ENCODE data around the gene HMGN1. TPM values are rescaled to one million over a fixed set of nuclear protein-coding genes. Genes with fewer than 3 reads are reported as not detected.

The HMGN1 gene
- total RNA-seq, 1 experiment from 2014 or later: 391 TPM

DNA sequence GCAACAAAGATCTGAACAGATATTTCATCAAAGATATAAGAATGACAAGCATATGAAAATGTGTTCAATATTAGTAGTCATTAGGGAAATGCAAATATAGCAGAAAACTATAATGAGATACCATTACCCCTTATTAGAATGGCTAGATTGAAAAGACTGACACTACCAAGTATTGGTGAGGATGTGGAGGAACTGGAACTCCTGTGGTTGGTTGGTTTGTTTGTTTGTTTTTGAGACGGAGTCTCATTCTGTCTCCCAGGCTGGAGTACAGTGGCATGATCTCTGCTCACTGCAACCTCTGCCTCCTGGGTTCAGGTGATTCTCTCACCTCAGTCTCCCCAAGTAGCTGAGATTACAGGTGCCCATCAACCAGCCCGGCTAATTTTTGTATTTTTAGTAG is 18.9 kb upstream of the HMGN1 start:
- CTCF ChIA-PET: no interaction called here
- no peak for DNase-seq
- BruUV-seq (replicated peaks): no TSS peak
- TF ChIP-seq, protein P1, sequence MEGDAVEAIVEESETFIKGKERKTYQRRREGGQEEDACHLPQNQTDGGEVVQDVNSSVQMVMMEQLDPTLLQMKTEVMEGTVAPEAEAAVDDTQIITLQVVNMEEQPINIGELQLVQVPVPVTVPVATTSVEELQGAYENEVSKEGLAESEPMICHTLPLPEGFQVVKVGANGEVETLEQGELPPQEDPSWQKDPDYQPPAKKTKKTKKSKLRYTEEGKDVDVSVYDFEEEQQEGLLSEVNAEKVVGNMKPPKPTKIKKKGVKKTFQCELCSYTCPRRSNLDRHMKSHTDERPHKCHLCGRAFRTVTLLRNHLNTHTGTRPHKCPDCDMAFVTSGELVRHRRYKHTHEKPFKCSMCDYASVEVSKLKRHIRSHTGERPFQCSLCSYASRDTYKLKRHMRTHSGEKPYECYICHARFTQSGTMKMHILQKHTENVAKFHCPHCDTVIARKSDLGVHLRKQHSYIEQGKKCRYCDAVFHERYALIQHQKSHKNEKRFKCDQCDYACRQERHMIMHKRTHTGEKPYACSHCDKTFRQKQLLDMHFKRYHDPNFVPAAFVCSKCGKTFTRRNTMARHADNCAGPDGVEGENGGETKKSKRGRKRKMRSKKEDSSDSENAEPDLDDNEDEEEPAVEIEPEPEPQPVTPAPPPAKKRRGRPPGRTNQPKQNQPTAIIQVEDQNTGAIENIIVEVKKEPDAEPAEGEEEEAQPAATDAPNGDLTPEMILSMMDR (IDR thresholded peaks at IDR 0.05; ENCODE audit: insufficient read depth in 1 of 2, low read depth in 1 of 2, low read length in 1 of 2, severe bottlenecking in 1 of 2, unreplicated experiment in 1 of 2): no peak
- H3K4me3 Mint-ChIP-seq (ENCODE audit: unreplicated experiment): no peak overlapping the region
- no peaks in the 10 kb centered on the region for H3K36me3 Mint-ChIP-seq (ENCODE audit: insufficient read depth, unreplicated experiment)
- Histone ChIP-seq H3K4me1 (no peaks in the 10 kb centered on the region), H3K27me3 (replicated peaks; ENCODE audit: control insufficient read depth, insufficient read depth, low read length) (no peaks in the 10 kb centered on the region), H3K4me3 (ENCODE audit: low read depth, low read length) (no peak overlapping the region), H3K9me3 (no peaks in the 10 kb centered on the region), H3K36me3 (ENCODE audit: control insufficient read depth, insufficient read depth, low read length) (no peaks in the 10 kb centered on the region)
- POLR2A ChIA-PET: no interaction called here
- H3K27me3 Mint-ChIP-seq (ENCODE audit: insufficient read depth, unreplicated experiment): no peaks in the 10 kb centered on the region
- no peaks in the 10 kb centered on the region for H3K4me1 Mint-ChIP-seq (ENCODE audit: low read depth, unreplicated experiment)
- no peaks in the 10 kb centered on the region for H3K9me3 Mint-ChIP-seq (ENCODE audit: unreplicated experiment)
- no peak overlapping the region for H3K27ac Mint-ChIP-seq (ENCODE audit: unreplicated experiment)
- intact Hi-C loops (cut with micrococcal nuclease; ENCODE audit: unreplicated experiment): no loop called here

DNA sequence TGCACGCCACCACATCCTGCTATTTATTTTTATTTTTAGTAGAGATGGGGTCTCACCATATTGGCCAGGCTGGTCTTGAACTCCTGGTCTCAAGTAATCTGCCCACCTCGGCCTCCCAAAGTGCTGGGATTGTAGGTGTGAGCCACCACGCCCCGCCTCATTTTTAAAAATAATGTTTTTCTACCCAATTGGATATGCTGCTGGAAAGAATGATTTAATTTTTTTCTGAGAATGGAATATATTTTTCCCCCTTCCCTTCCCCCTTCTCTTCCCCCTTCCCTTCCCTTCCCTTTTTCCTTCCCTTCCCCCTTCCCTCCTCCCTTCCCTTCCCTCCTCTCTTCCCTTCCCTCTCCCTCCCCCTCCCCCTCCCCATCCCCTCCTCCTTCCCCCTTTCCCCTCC is 17.7 kb upstream of the HMGN1 start:
- intact Hi-C loops (cut with micrococcal nuclease; ENCODE audit: unreplicated experiment): no loop called here
- no peaks in the 10 kb centered on the region for H3K4me1 ChIP-seq
- H3K36me3 ChIP-seq (ENCODE audit: control insufficient read depth, insufficient read depth, low read length): no peaks in the 10 kb centered on the region
- Mint-ChIP-seq H3K4me3 (ENCODE audit: unreplicated experiment) (no peak overlapping the region), H3K27ac (ENCODE audit: unreplicated experiment) (no peak overlapping the region), H3K4me1 (ENCODE audit: low read depth, unreplicated experiment) (no peaks in the 10 kb centered on the region), H3K9me3 (ENCODE audit: unreplicated experiment) (no peaks in the 10 kb centered on the region), H3K27me3 (ENCODE audit: insufficient read depth, unreplicated experiment) (no peaks in the 10 kb centered on the region), H3K36me3 (ENCODE audit: insufficient read depth, unreplicated experiment) (no peaks in the 10 kb centered on the region)
- TF ChIP-seq, protein P1 (IDR thresholded peaks at IDR 0.05; ENCODE audit: insufficient read depth in 1 of 2, low read depth in 1 of 2, low read length in 1 of 2, severe bottlenecking in 1 of 2, unreplicated experiment in 1 of 2): no peak
- no peak for DNase-seq
- H3K27me3 ChIP-seq (replicated peaks; ENCODE audit: control insufficient read depth, insufficient read depth, low read length): no peaks in the 10 kb centered on the region
- no peaks in the 10 kb centered on the region for H3K9me3 ChIP-seq
- ChIA-PET CTCF (no interaction called here), POLR2A (no interaction called here)
- BruUV-seq (replicated peaks): no TSS peak
- no peak overlapping the region for H3K4me3 ChIP-seq (ENCODE audit: low read depth, low read length)

DNA sequence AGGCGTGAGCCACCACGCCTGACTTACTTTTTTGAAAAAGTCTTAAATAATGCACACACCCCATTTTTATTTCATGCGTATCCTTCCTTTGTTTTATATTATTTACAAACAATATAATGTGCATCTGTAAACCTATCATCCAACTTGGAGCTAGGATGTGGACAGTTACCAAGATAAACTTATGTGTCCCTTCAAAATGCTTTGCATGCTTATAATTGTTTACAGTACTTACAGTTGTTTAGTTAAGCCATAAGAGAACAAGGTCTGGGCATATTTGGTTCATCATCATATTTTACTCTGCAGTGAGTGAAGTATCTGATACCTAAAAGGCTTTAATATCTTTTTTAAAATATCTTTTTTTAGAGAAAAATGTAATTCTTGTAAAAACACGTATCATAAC is 16.1 kb upstream of the HMGN1 start:
- no peak overlapping the region for H3K4me3 Mint-ChIP-seq (ENCODE audit: unreplicated experiment)
- H3K27me3 Mint-ChIP-seq (ENCODE audit: insufficient read depth, unreplicated experiment): peaks cover 2% of the 10 kb centered on the region
- H3K9me3 Mint-ChIP-seq (ENCODE audit: unreplicated experiment): no peaks in the 10 kb centered on the region
- Histone ChIP-seq H3K27me3 (replicated peaks; ENCODE audit: control insufficient read depth, insufficient read depth, low read length) (no peaks in the 10 kb centered on the region), H3K4me1 (no peaks in the 10 kb centered on the region), H3K36me3 (ENCODE audit: control insufficient read depth, insufficient read depth, low read length) (no peaks in the 10 kb centered on the region), H3K4me3 (ENCODE audit: low read depth, low read length) (no peak overlapping the region), H3K9me3 (no peaks in the 10 kb centered on the region)
- intact Hi-C loops (cut with micrococcal nuclease; ENCODE audit: unreplicated experiment): no loop called here
- TF ChIP-seq, protein P1 (IDR thresholded peaks at IDR 0.05; ENCODE audit: insufficient read depth in 1 of 2, low read depth in 1 of 2, low read length in 1 of 2, severe bottlenecking in 1 of 2, unreplicated experiment in 1 of 2): no peak
- no peak overlapping the region for H3K27ac Mint-ChIP-seq (ENCODE audit: unreplicated experiment)
- CTCF ChIA-PET: no interaction called here
- DNase-seq: no peak
- BruUV-seq (replicated peaks): no TSS peak
- no peaks in the 10 kb centered on the region for H3K4me1 Mint-ChIP-seq (ENCODE audit: low read depth, unreplicated experiment)
- POLR2A ChIA-PET: no interaction called here
- no peaks in the 10 kb centered on the region for H3K36me3 Mint-ChIP-seq (ENCODE audit: insufficient read depth, unreplicated experiment)

All from Caco-2 (cell line).